Smooth muscle cell (in vitro differentiated cells): ENCODE measurements around the gene CD160. TPM values are rescaled to one million over a fixed set of nuclear protein-coding genes. Genes with fewer than 3 reads are reported as not detected.

ENCODE experiments used
- DNase-seq: peaks from one replicate; lab custom pipeline; 2025; ENCODE audit not compliant: unreplicated experiment; lab: John Stamatoyannopoulos, UW
- H2AFZ ChIP-seq: fragments of 200-600 bp; sonication (generic); 2 replicates; pipeline ENCODE4 v1.6.0; 2016; ENCODE audit warnings: antibody characterized with exemption, low read depth, mild to moderate bottlenecking
- H3F3A ChIP-seq: fragments of 200-600 bp; sonication (generic); 2 replicates; pipeline ENCODE4 v1.6.0; 2017; ENCODE audit warnings: antibody characterized with exemption, low read depth
- H3K27ac ChIP-seq: fragments of 200-600 bp; sonication (generic); 2 replicates; pipeline ENCODE4 v1.5.1; 2016; ENCODE audit warnings: low read depth, mild to moderate bottlenecking
- H3K27me3 ChIP-seq: fragments of 200-600 bp; sonication (generic); 2 replicates; pipeline ENCODE4 v1.6.1; 2016; ENCODE audit warnings: low read depth, mild to moderate bottlenecking
- H3K36me3 ChIP-seq: fragments of 200-600 bp; sonication (generic); 2 replicates; pipeline ENCODE4 v1.5.1; 2016; ENCODE audit warnings: low read depth
- H3K4me1 ChIP-seq: fragments of 200-600 bp; sonication (generic); 2 replicates; pipeline ENCODE4 v1.5.1; 2016; ENCODE audit warnings: low read depth
- H3K4me2 ChIP-seq: fragments of 200-600 bp; sonication (generic); 2 replicates; pipeline ENCODE4 v1.6.0; 2016; ENCODE audit warnings: mild to moderate bottlenecking
- H3K4me3 ChIP-seq: fragments of 200-600 bp; sonication (generic); 2 replicates; pipeline ENCODE4 v1.5.1; 2016; ENCODE audit warnings: mild to moderate bottlenecking
- H3K79me2 ChIP-seq: fragments of 200-600 bp; sonication (generic); 2 replicates; pipeline ENCODE4 v1.6.0; 2016; ENCODE audit warnings: low read depth, mild to moderate bottlenecking
- H3K9ac ChIP-seq: fragments of 200-600 bp; sonication (generic); 2 replicates; pipeline ENCODE4 v1.6.0; 2016; ENCODE audit warnings: low read depth
- H3K9me3 ChIP-seq: fragments of 200-600 bp; sonication (generic); replicated peaks from 2 replicates; pipeline ENCODE4 v1.5.1; 2016; ENCODE audit warnings: low read depth
- H4K20me1 ChIP-seq: fragments of 200-600 bp; sonication (generic); 2 replicates; pipeline ENCODE4 v1.6.0; 2016; ENCODE audit warnings: low read depth
- CTCF ChIP-seq: fragments of 200-600 bp; sonication (generic); IDR thresholded peaks from 2 replicates; pipeline ENCODE4 v1.5.1; 2017; ENCODE audit warnings: borderline replicate concordance, mild to moderate bottlenecking, antibody characterized with exemption; ENCODE audit not compliant: insufficient read depth, poor library complexity, severe bottlenecking
- WGBS: methylation state at CpG from one replicate; pipeline ENCODE4 v1.1.7; 2016; ENCODE audit warnings: low lambda C conversion rate; 5-methylcytosine and 5-hydroxymethylcytosine counted together
- polyA plus RNA-seq: library from polyadenylated mRNA; unstranded; fragments of >200 nt; fragmentation: Nextera tagmentation; extraction: Ambion mirVana; gene quantifications from 2 replicates; pipeline ENCODE4 v1.2.1, GENCODE V29; 2016
- total RNA-seq: library from RNA; depleted of rRNA; stranded (reverse); fragments of >200 nt; gene quantifications from 2 replicates; pipeline ENCODE4 v1.2.3, GENCODE V29; 2014

The CD160 gene
- total and polyA plus RNA-seq, 2 experiments from 2014 or later, result not detected

GRCh38 chr1:145701306-145701862 lies 17.9 kb upstream of the CD160 start:
- Histone ChIP-seq H3K27ac (no peak overlapping the region), H3K9me3 (no peaks in the 10 kb centered on the region), H3K4me2 (no peak overlapping the region), H3K4me1 (no peaks in the 10 kb centered on the region), H4K20me1 (no peaks in the 10 kb centered on the region), H3F3A (no peaks in the 10 kb centered on the region), H2AFZ (no peak overlapping the region), H3K36me3 (no peaks in the 10 kb centered on the region), H3K27me3 (no peaks in the 10 kb centered on the region), H3K9ac (no peak overlapping the region), H3K79me2 (no peaks in the 10 kb centered on the region), H3K4me3 (no peak overlapping the region)
- no peak for DNase-seq
- TF ChIP-seq CTCF, result no peak
- WGBS, result 74% methylated on average over 2 of the region's 2 CpGs

- H3K4me3 ChIP-seq, result no peak overlapping the region
- no peak overlapping the region for H2AFZ ChIP-seq
- H3K9ac ChIP-seq, result no peak overlapping the region
- H3K79me2 ChIP-seq, result no peaks in the 10 kb centered on the region
- no peaks in the 10 kb centered on the region for H3K36me3 ChIP-seq
- no peaks in the 10 kb centered on the region for H4K20me1 ChIP-seq
- H3K27ac ChIP-seq, result no peak overlapping the region
- no peak overlapping the region for H3K4me2 ChIP-seq
- no peaks in the 10 kb centered on the region for H3F3A ChIP-seq
- no peaks in the 10 kb centered on the region for H3K27me3 ChIP-seq
- TF ChIP-seq CTCF, result no peak
- H3K4me1 ChIP-seq, result no peaks in the 10 kb centered on the region
- no peaks in the 10 kb centered on the region for H3K9me3 ChIP-seq
- 88% methylated on average over 2 of the region's 2 CpGs for WGBS
- DNase-seq, result no peak
Observed at GRCh38 chr1:145702052-145702451, 17.2 kb upstream of the CD160 start.

GRCh38 chr1:145702826-145703225 lies 16.5 kb upstream of the CD160 start:
- H3F3A ChIP-seq, result no peaks in the 10 kb centered on the region
- no peaks in the 10 kb centered on the region for H4K20me1 ChIP-seq
- TF ChIP-seq CTCF, result no peak
- no peaks in the 10 kb centered on the region for H3K36me3 ChIP-seq
- no peaks in the 10 kb centered on the region for H3K9me3 ChIP-seq
- H3K27ac ChIP-seq, result no peak overlapping the region
- H3K9ac ChIP-seq, result no peak overlapping the region
- no peak for DNase-seq
- no peak overlapping the region for H2AFZ ChIP-seq
- no peaks in the 10 kb centered on the region for H3K27me3 ChIP-seq
- H3K4me1 ChIP-seq, result peaks cover 5% of the 10 kb centered on the region
- 90% methylated on average over 7 of the region's 7 CpGs for WGBS
- no peak overlapping the region for H3K4me2 ChIP-seq
- no peak overlapping the region for H3K4me3 ChIP-seq
- H3K79me2 ChIP-seq, result no peaks in the 10 kb centered on the region

GRCh38 chr1:145705622-145706021 lies 13.7 kb upstream of the CD160 start:
- Histone ChIP-seq H3K27me3 (no peaks in the 10 kb centered on the region), H3K9me3 (no peaks in the 10 kb centered on the region), H3K4me2 (no peak overlapping the region), H3F3A (no peaks in the 10 kb centered on the region), H3K79me2 (no peaks in the 10 kb centered on the region), H3K36me3 (no peaks in the 10 kb centered on the region), H4K20me1 (no peaks in the 10 kb centered on the region), H3K27ac (no peak overlapping the region), H3K4me1 (peaks cover 9% of the 10 kb centered on the region), H3K9ac (no peak overlapping the region), H3K4me3 (no peak overlapping the region), H2AFZ (no peak overlapping the region)
- TF ChIP-seq CTCF, result no peak
- 87% methylated on average over 7 of the region's 7 CpGs for WGBS
- no peak for DNase-seq
